CD4-positive, alpha-beta memory T cell (primary cell): Measurements from ENCODE around the gene KIF9. TPM values are rescaled to one million over a fixed set of nuclear protein-coding genes. Genes with fewer than 3 reads are reported as not detected.

Experiments
- CTCF ChIA-PET: fragments of 350-600 bp; sonication (Branson Sonifier 250); formaldehyde crosslinking; loops from one replicate; lab custom pipeline; 2021; ENCODE audit warnings: inconsistent platforms; ENCODE audit not compliant: partially characterized antibody; lab: Charles Lee
- POLR2A ChIA-PET: fragments of 350-600 bp; sonication (Branson Sonifier 250); formaldehyde crosslinking; loops from one replicate; lab custom pipeline; 2021; ENCODE audit not compliant: partially characterized antibody; lab: Charles Lee
- DNase-seq, 5 donors: peaks; one replicate each; pipeline versions ENCODE4 v3.0.0 to v3.0.0-alpha.2; 2020 to 2022; ENCODE audit warnings: mixed read lengths in 1 of 5
- H3K27ac ChIP-seq: one replicate; pipeline ENCODE4 v1.7.0; 2013; ENCODE audit warnings: low read depth, low read length
- H3K27me3 ChIP-seq: 2 replicates; pipeline ENCODE4 v1.7.0; 2013; ENCODE audit warnings: mild to moderate bottlenecking, low read length, moderate library complexity; ENCODE audit not compliant: insufficient read depth
- H3K36me3 ChIP-seq: 2 replicates; pipeline ENCODE4 v1.7.0; 2013; ENCODE audit warnings: mild to moderate bottlenecking, low read length, moderate library complexity; ENCODE audit not compliant: insufficient read depth
- H3K4me1 ChIP-seq: 2 replicates; pipeline ENCODE4 v1.7.0; 2013; ENCODE audit warnings: mild to moderate bottlenecking, low read length, moderate library complexity; ENCODE audit not compliant: insufficient read depth
- H3K4me3 ChIP-seq, 2 donors: one replicate each; pipeline ENCODE4 v1.7.0; 2013; ENCODE audit warnings: low read length in 2 of 2, mild to moderate bottlenecking in 1 of 2
- H3K9me3 ChIP-seq, 2 donors: one replicate each; pipeline ENCODE4 v1.7.0; 2013; ENCODE audit warnings: low read length in 2 of 2, control low read depth in 1 of 2; ENCODE audit not compliant: control insufficient read depth in 1 of 2
- H3K27ac Mint-ChIP-seq, 7 donors: one replicate each; pipeline ENCODE4 v1.8.0; 2020 to 2021; ENCODE audit warnings: mixed read lengths in 7 of 7, mild to moderate bottlenecking in 6 of 7, inconsistent platforms in 3 of 7, moderate library complexity in 3 of 7
- H3K27me3 Mint-ChIP-seq, 2 donors: one replicate each; pipeline ENCODE4 v1.8.0; 2020 to 2021; ENCODE audit warnings: mixed read lengths in 2 of 2
- H3K36me3 Mint-ChIP-seq, 2 donors: one replicate each; pipeline ENCODE4 v1.8.0; 2020 to 2021; ENCODE audit warnings: mixed read lengths in 2 of 2, inconsistent platforms in 1 of 2, mild to moderate bottlenecking in 1 of 2
- H3K4me1 Mint-ChIP-seq, 4 donors: one replicate each; pipeline ENCODE4 v1.8.0; 2020 to 2021; ENCODE audit warnings: mixed read lengths in 4 of 4, mild to moderate bottlenecking in 1 of 4
- H3K4me3 Mint-ChIP-seq, 8 donors: one replicate each; pipeline ENCODE4 v1.8.0; 2020 to 2021; ENCODE audit warnings: mixed read lengths in 8 of 8, mild to moderate bottlenecking in 7 of 8, moderate library complexity in 6 of 8, inconsistent platforms in 3 of 8
- H3K9me3 Mint-ChIP-seq, 8 donors: one replicate each; pipeline ENCODE4 v1.8.0; 2020 to 2021; ENCODE audit warnings: mixed read lengths in 8 of 8, mild to moderate bottlenecking in 5 of 8, inconsistent platforms in 3 of 8, moderate library complexity in 1 of 8
- intact Hi-C: fragments of 100-400 bp; cut with micrococcal nuclease; formaldehyde crosslinking; loops from one replicate; pipeline ENCODE4 v1.15.1; 2023
- polyA plus RNA-seq, 2 donors: library from polyadenylated mRNA; unstranded; fragments of 300-500 nt; fragmentation: Illumina TruSeq; gene quantifications; one replicate each; pipeline ENCODE4 v1.2.3, GENCODE V29; 2021
- total RNA-seq, 2 experiments: library from RNA; stranded (reverse); gene quantifications; one replicate each; pipeline ENCODE4 v1.2.3, GENCODE V29; 2021

KIF9 gene
- total and polyA plus RNA-seq, 4 experiments from 2014 or later: 2.3 to 4.4 (median 3.5) TPM

DNA sequence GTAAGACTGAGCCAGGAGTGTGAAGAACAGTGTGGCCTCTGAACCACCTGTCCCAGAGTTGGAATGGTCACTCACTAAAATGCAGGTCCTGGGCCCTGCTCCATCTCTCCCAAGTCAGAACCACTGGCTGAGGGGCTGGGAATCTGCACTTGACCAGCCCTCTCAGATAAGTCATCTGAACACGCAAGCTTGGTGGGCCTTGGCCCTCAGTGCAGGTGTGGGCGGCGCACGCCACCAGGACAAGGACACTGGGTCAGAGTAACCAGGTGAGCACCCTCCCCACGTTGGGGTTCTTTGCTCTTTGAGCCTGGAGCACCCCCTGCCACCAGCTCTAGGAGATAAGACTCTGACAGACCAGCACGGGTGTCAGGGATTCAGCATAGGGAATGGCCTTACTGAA, 42.7 kb downstream of the KIF9 start:
- no peaks in the 10 kb centered on the region for H3K27me3 ChIP-seq
- intact Hi-C loops: no loop called here
- ChIA-PET CTCF (no interaction called here), POLR2A (no interaction called here)
- H3K27me3 Mint-ChIP-seq: no peaks in the 10 kb centered on the region
- DNase-seq: no peak
- H3K4me1 ChIP-seq: no peaks in the 10 kb centered on the region
- peak overlapping the region in 1 of 7 donors; percentile 13 for H3K27ac Mint-ChIP-seq
- H3K9me3 Mint-ChIP-seq: no peaks in the 10 kb centered on the region
- no peaks in the 10 kb centered on the region for H3K9me3 ChIP-seq
- H3K36me3 ChIP-seq: no peaks in the 10 kb centered on the region
- H3K4me1 Mint-ChIP-seq: no peaks in the 10 kb centered on the region
- H3K36me3 Mint-ChIP-seq: no peaks in the 10 kb centered on the region
- no peak overlapping the region for H3K4me3 Mint-ChIP-seq
- no peak overlapping the region for H3K27ac ChIP-seq
- no peak overlapping the region for H3K4me3 ChIP-seq

DNA sequence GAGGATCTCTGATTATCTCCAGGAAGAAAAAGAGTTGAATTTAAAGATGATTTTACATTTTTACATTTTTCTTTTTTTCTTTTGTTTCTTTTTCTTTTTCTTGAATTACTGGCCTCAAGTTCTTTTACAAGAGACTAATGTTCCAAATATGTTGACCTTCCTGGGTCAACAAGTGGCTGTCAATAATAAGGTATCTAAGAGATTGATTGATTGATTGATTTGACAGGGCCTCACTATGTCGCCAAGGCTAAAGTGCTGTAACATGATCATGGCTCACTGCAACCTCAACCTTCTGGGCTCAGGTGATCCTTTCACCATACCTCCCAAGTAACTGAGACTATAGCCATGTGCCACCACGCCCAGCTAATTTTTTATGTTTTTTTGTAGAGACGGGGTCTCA, 44.6 kb downstream of the KIF9 start:
- Mint-ChIP-seq H3K9me3 (no peaks in the 10 kb centered on the region), H3K36me3 (no peaks in the 10 kb centered on the region), H3K27me3 (no peaks in the 10 kb centered on the region), H3K27ac (no peak overlapping the region), H3K4me1 (no peaks in the 10 kb centered on the region), H3K4me3 (no peak overlapping the region)
- no peak overlapping the region for H3K27ac ChIP-seq
- intact Hi-C loops: no loop called here
- H3K4me1 ChIP-seq: no peaks in the 10 kb centered on the region
- POLR2A ChIA-PET: no interaction called here
- H3K9me3 ChIP-seq: no peaks in the 10 kb centered on the region
- CTCF ChIA-PET: no interaction called here
- DNase-seq: no peak
- H3K4me3 ChIP-seq: no peak overlapping the region
- no peaks in the 10 kb centered on the region for H3K36me3 ChIP-seq
- H3K27me3 ChIP-seq: no peaks in the 10 kb centered on the region

DNA sequence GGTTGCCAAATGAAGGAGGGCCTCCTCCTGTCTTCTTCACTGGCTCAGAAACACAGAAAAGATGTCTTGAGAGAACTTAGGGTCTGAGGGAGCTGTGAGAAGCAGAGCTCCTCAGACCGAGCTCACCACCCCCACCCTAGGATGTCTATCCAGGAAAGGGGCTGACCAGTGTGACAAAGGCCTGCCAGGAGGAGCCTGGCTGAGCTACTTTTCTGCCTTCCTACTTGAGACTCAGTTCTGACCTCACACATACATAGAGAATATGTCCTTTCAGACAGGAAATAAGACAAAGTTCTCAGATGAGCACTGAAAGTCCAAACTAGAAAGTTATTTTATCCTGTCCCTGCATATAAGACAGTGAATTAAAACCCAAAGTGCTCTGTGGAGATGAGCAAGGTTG, 54.5 kb downstream of the KIF9 start:
- no peaks in the 10 kb centered on the region for H3K36me3 ChIP-seq
- DNase-seq: no peak
- no peaks in the 10 kb centered on the region for H3K27me3 ChIP-seq
- H3K4me3 ChIP-seq: no peak overlapping the region
- no peak overlapping the region for H3K27ac ChIP-seq
- Mint-ChIP-seq H3K9me3 (no peaks in the 10 kb centered on the region), H3K4me1 (no peaks in the 10 kb centered on the region), H3K4me3 (no peak overlapping the region), H3K27ac (peak overlapping the region in 1 of 7 donors; percentile 40), H3K36me3 (no peaks in the 10 kb centered on the region), H3K27me3 (no peaks in the 10 kb centered on the region)
- POLR2A ChIA-PET: no interaction called here
- intact Hi-C loops: no loop called here
- H3K9me3 ChIP-seq: no peaks in the 10 kb centered on the region
- CTCF ChIA-PET: no interaction called here
- no peaks in the 10 kb centered on the region for H3K4me1 ChIP-seq

DNA sequence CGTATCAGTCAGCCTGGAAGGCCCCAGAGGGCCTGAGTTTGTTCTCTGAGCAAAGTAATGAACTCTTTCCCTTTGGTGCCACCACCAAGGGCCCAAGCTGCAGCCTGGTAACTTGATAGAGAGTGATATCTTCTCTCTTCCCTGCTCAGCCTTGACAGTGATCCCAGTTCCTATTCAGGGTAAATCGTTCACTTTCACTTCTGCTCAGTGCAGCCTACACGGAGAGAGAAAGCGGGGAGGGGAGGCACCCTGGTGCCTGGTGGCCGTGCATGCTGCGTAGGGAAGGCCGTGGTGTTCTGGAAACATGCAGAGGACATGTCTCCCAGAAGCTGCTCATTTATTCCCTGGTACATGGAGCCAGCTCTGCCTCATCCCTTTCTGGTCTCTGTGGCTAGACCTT, 54.9 kb downstream of the KIF9 start:
- Histone ChIP-seq H3K4me3 (no peak overlapping the region), H3K4me1 (no peaks in the 10 kb centered on the region), H3K27me3 (no peaks in the 10 kb centered on the region), H3K36me3 (no peaks in the 10 kb centered on the region), H3K27ac (no peak overlapping the region), H3K9me3 (no peaks in the 10 kb centered on the region)
- no peak for DNase-seq
- Mint-ChIP-seq H3K9me3 (no peaks in the 10 kb centered on the region), H3K4me3 (no peak overlapping the region), H3K36me3 (no peaks in the 10 kb centered on the region), H3K27me3 (no peaks in the 10 kb centered on the region), H3K27ac (no peak overlapping the region), H3K4me1 (no peaks in the 10 kb centered on the region)
- ChIA-PET CTCF (no interaction called here), POLR2A (no interaction called here)
- intact Hi-C loops: no loop called here

DNA sequence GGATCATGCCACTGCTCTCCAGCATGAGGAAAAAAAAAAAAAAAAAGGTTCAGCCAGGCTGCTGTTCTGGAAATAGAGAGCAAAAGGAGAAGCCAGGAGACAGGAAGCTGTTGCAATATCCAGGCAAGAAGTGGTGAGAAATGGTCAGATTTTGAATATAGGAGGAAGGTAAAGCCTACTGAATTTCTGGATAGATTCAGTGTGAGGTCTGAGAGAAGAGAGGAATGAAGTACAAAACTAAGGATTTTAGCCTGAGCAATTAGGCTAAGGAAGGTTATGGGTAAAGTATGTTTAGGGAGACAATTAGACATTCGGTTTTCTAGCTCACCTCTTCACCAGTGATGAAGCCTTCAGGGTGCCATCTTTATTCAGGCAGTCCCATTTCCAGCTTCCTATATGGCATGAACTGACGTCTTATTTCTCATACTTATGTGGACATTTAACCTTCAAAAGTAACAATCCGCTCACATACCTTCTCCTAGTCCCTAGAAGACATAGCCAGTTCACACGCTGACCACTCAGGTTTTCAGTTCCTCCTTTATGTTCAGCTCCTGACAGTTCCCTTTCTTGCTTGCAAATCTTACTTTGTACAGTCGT, 57.2 kb downstream of the KIF9 start:
- no peaks in the 10 kb centered on the region for H3K36me3 Mint-ChIP-seq
- Histone ChIP-seq H3K9me3 (no peaks in the 10 kb centered on the region), H3K4me3 (no peak overlapping the region), H3K4me1 (no peaks in the 10 kb centered on the region), H3K27ac (no peak overlapping the region), H3K27me3 (no peaks in the 10 kb centered on the region), H3K36me3 (no peaks in the 10 kb centered on the region)
- POLR2A ChIA-PET: no interaction called here
- intact Hi-C loops: no loop called here
- no peaks in the 10 kb centered on the region for H3K9me3 Mint-ChIP-seq
- no peaks in the 10 kb centered on the region for H3K4me1 Mint-ChIP-seq
- DNase-seq: no peak
- H3K27ac Mint-ChIP-seq: no peak overlapping the region
- CTCF ChIA-PET: no interaction called here
- H3K4me3 Mint-ChIP-seq: no peak overlapping the region
- H3K27me3 Mint-ChIP-seq: no peaks in the 10 kb centered on the region

DNA sequence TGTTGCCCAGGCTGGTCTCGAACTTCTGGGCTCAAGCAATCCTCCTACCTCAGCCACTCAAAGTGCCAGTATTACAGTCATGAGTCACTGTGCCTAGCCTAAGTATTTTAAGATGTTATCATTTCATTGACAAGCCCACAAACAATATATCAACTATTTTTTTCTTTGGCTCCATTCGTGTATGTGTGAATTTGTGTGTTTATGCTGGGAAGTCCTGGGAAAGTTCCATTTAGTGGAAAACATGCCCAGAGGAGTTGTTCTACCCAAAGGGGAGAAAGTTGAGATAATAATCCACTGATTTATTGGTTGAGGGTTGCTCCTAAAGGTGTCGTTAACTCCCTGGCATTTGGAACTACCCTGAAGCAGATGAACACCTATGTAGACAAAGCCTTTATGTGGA, 58.8 kb downstream of the KIF9 start:
- CTCF ChIA-PET: no interaction called here
- H3K4me3 ChIP-seq: no peak overlapping the region
- no peak for DNase-seq
- H3K36me3 Mint-ChIP-seq: no peaks in the 10 kb centered on the region
- intact Hi-C loops: no loop called here
- H3K4me1 ChIP-seq: no peaks in the 10 kb centered on the region
- no peak overlapping the region for H3K27ac Mint-ChIP-seq
- H3K4me3 Mint-ChIP-seq: no peak overlapping the region
- POLR2A ChIA-PET: no interaction called here
- H3K27me3 ChIP-seq: no peaks in the 10 kb centered on the region
- H3K36me3 ChIP-seq: no peaks in the 10 kb centered on the region
- no peaks in the 10 kb centered on the region for H3K4me1 Mint-ChIP-seq
- no peaks in the 10 kb centered on the region for H3K9me3 ChIP-seq
- no peak overlapping the region for H3K27ac ChIP-seq
- no peaks in the 10 kb centered on the region for H3K27me3 Mint-ChIP-seq
- no peaks in the 10 kb centered on the region for H3K9me3 Mint-ChIP-seq

DNA sequence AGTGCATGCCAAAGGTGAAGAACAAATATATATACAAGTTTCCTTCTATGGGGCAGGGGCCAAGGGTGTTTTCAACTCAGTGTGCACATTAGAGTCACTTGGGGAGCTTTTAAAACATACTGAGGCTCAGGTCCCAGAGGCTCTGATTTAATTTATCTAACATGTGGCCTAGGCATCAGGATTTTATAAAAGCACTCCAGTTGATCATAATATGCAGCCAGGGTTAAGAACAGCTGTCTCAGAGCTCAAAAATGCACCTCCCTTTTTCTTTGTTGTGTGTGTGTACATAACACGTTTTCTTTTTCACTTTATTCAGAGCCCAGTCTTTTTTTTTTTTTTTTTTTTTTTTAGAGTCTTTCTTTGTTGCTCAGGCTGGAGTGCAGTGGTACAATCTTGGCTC, 60.8 kb downstream of the KIF9 start:
- no peaks in the 10 kb centered on the region for H3K36me3 Mint-ChIP-seq
- intact Hi-C loops: no loop called here
- H3K27ac Mint-ChIP-seq: peak overlapping the region in 1 of 7 donors; percentile 31
- H3K4me3 Mint-ChIP-seq: no peak overlapping the region
- Histone ChIP-seq H3K36me3 (no peaks in the 10 kb centered on the region), H3K4me1 (no peaks in the 10 kb centered on the region), H3K4me3 (no peak overlapping the region), H3K9me3 (no peaks in the 10 kb centered on the region), H3K27ac (no peak overlapping the region), H3K27me3 (no peaks in the 10 kb centered on the region)
- ChIA-PET CTCF (interaction anchor here (0.8 kb wide), 1 partner anchor 12 kb away, joined by 3 read pairs; no protein-coding TSS in a partner anchor), POLR2A (interaction anchor here (0.6 kb wide), 1 partner anchor 134 kb away, joined by 5 read pairs; no protein-coding TSS in a partner anchor)
- no peak for DNase-seq
- H3K9me3 Mint-ChIP-seq: no peaks in the 10 kb centered on the region
- H3K27me3 Mint-ChIP-seq: no peaks in the 10 kb centered on the region
- no peaks in the 10 kb centered on the region for H3K4me1 Mint-ChIP-seq
